HepG2 (cell line): ENCODE results near the gene ZNF547. TPM values are rescaled to one million over a fixed set of nuclear protein-coding genes. Genes with fewer than 3 reads are reported as not detected.
A peak's percentile ranks its signal among the peaks of the same experiment; 100 is the strongest.

Experiments used
- ATF7-NPFF ChIP-seq: sonication (generic); formaldehyde crosslinking; IDR thresholded peaks from 2 replicates; pipeline ENCODE4 v1.8.1; 2023; ENCODE audit warnings: mild to moderate bottlenecking, low read depth, missing genetic modification reagents, moderate library complexity
- FOXK2 ChIP-seq: fragments of 450-650 bp; IDR thresholded peaks from 2 replicates; pipeline ENCODE4 v1.6.1; 2016
- HNRNPLL ChIP-seq: fragments of 200-400 bp; formaldehyde crosslinking; IDR thresholded peaks from 2 replicates; pipeline ENCODE4 v1.6.1; 2017; ENCODE audit warnings: mild to moderate bottlenecking, low read depth, low read length; ENCODE audit not compliant: poor library complexity, severe bottlenecking
- PHF20 ChIP-seq: sonication (generic); formaldehyde crosslinking; IDR thresholded peaks from 2 replicates; pipeline ENCODE4 v1.5.0; 2020; ENCODE audit warnings: mild to moderate bottlenecking, missing genetic modification reagents
- POLR2G ChIP-seq: fragments of 200-400 bp; formaldehyde crosslinking; IDR thresholded peaks from 2 replicates; pipeline ENCODE4 v1.6.1; 2018; ENCODE audit warnings: mild to moderate bottlenecking, low read depth, low read length, moderate library complexity
- THAP11 ChIP-seq: IDR thresholded peaks from 2 replicates; pipeline ENCODE4 v1.6.1; 2016; ENCODE audit warnings: missing biosample characterization, missing genetic modification reagents
- polyA plus RNA-seq, 8 experiments: library from polyadenylated mRNA; depleted of rRNA in 3 of 8; stranded (reverse) in 7 of 8; unstranded in 1 of 8; fragments of >200 nt; fragmentation: Illumina TruSeq in 4 of 8; extraction: Trizol in 4 of 8; gene quantifications; 2 replicates each; pipeline versions ENCODE4 v1.2.1 to v1.2.3, GENCODE V29; 2011 to 2016; ENCODE audit warnings: low read depth in 4 of 8, missing spikeins in 1 of 8, mixed read lengths in 1 of 8; ENCODE audit not compliant: insufficient read depth in 1 of 8
- total RNA-seq, 5 experiments: library from RNA; depleted of rRNA; stranded (reverse); fragments of >200 nt; fragmentation: Illumina TruSeq; extraction: Trizol; gene quantifications; 2 replicates each; pipeline ENCODE4 v1.2.3, GENCODE V29; 2016; ENCODE audit warnings: low read depth in 1 of 5
- TF ChIP-seq, protein P1 (sequence below): sonication (generic); formaldehyde crosslinking; IDR thresholded peaks from 2 replicates; pipeline ENCODE4 v1.4.0; 2020; ENCODE audit warnings: missing genetic modification reagents, borderline replicate concordance
- TF ChIP-seq, protein P2 (sequence below): IDR thresholded peaks from 2 replicates; pipeline ENCODE4 v1.6.1; 2016; ENCODE audit warnings: missing compliant biosample characterization, missing genetic modification reagents, borderline replicate concordance
- TF ChIP-seq, protein P3 (sequence below): sonication (generic); formaldehyde crosslinking; IDR thresholded peaks from 2 replicates; pipeline ENCODE4 v1.4.0; 2020; ENCODE audit warnings: missing genetic modification reagents
- TF ChIP-seq, protein P4 (sequence below): IDR thresholded peaks from 2 replicates; pipeline ENCODE4 v1.4.0; 2020; ENCODE audit warnings: mild to moderate bottlenecking, missing genetic modification reagents
- TF ChIP-seq, protein P5 (sequence below): sonication (generic); formaldehyde crosslinking; IDR thresholded peaks from 2 replicates; pipeline ENCODE4 v1.5.0; 2020; ENCODE audit warnings: mild to moderate bottlenecking, missing genetic modification reagents, moderate library complexity

The ZNF547 gene
- total and polyA plus RNA-seq, 2 of the 13 experiments (the other 11 are each of a cell fraction or from before 2014, with no cell fraction given): 2.0 to 2.6 TPM

DNA sequence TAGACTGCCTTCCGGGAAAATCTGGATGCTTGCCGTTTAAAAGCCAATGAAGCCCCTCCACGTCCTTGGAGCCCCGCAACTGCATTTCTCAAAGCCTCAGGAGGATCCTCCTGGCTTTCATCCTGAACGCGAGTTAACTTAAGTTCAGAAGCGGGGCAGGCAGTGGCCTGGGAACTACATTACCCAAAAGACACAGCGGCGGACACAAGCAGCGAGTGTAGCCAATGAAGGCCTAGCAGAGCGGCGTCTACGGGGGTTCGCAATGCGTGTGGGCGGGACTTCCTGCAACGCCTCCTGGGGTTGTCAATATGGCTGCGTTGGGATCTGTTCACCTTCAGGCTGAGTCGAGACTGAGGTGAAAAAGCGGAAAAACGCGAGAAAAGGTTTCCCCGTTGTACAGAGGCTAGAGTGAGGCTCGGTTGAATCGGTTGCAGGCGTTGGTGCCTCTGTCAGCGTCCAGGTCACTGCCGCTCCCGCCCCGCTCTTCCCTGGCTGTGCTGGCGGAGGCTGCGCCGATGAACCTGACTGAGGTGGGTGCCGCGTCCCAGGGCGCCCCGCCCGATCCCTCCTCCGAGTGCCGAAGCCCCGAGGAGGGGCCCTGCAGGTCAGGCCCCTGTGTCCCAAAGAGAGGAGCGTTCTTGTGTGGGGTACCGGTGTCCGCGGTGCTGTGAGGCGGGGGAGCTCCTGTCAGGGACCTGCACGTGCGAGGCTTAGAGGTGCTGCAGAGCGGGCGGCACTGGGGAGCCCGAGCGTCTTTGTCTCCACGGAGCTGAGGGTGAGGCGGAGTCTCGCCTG, 47.7 kb downstream of the ZNF547 start, which contains the start of gene ZNF17 (continued):
- TF ChIP-seq, protein P1, sequence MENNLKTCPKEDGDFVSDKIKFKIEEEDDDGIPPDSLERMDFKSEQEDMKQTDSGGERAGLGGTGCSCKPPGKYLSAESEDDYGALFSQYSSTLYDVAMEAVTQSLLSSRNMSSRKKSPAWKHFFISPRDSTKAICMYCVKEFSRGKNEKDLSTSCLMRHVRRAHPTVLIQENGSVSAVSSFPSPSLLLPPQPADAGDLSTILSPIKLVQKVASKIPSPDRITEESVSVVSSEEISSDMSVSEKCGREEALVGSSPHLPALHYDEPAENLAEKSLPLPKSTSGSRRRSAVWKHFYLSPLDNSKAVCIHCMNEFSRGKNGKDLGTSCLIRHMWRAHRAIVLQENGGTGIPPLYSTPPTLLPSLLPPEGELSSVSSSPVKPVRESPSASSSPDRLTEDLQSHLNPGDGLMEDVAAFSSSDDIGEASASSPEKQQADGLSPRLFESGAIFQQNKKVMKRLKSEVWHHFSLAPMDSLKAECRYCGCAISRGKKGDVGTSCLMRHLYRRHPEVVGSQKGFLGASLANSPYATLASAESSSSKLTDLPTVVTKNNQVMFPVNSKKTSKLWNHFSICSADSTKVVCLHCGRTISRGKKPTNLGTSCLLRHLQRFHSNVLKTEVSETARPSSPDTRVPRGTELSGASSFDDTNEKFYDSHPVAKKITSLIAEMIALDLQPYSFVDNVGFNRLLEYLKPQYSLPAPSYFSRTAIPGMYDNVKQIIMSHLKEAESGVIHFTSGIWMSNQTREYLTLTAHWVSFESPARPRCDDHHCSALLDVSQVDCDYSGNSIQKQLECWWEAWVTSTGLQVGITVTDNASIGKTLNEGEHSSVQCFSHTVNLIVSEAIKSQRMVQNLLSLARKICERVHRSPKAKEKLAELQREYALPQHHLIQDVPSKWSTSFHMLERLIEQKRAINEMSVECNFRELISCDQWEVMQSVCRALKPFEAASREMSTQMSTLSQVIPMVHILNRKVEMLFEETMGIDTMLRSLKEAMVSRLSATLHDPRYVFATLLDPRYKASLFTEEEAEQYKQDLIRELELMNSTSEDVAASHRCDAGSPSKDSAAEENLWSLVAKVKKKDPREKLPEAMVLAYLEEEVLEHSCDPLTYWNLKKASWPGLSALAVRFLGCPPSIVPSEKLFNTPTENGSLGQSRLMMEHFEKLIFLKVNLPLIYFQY (CRISPR knock-in tag): 0 out of 2 replicates have a peak, but pooled peaks have one; percentile 25
- TF ChIP-seq HNRNPLL (peak; percentile 67), POLR2G (peak; percentile 77), THAP11 (CRISPR knock-in tag) (peak; percentile 100), FOXK2 (peak; percentile 81), ATF7-NPFF (CRISPR knock-in tag) (no peak), PHF20 (CRISPR knock-in tag) (peak; percentile 90)
- TF ChIP-seq, protein P2, sequence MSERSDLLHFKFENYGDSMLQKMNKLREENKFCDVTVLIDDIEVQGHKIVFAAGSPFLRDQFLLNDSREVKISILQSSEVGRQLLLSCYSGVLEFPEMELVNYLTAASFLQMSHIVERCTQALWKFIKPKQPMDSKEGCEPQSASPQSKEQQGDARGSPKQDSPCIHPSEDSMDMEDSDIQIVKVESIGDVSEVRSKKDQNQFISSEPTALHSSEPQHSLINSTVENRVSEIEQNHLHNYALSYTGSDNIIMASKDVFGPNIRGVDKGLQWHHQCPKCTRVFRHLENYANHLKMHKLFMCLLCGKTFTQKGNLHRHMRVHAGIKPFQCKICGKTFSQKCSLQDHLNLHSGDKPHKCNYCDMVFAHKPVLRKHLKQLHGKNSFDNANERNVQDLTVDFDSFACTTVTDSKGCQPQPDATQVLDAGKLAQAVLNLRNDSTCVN (CRISPR knock-in tag): 0 out of 2 replicates have a peak, but pooled peaks have one; percentile 39
- TF ChIP-seq, protein P3, sequence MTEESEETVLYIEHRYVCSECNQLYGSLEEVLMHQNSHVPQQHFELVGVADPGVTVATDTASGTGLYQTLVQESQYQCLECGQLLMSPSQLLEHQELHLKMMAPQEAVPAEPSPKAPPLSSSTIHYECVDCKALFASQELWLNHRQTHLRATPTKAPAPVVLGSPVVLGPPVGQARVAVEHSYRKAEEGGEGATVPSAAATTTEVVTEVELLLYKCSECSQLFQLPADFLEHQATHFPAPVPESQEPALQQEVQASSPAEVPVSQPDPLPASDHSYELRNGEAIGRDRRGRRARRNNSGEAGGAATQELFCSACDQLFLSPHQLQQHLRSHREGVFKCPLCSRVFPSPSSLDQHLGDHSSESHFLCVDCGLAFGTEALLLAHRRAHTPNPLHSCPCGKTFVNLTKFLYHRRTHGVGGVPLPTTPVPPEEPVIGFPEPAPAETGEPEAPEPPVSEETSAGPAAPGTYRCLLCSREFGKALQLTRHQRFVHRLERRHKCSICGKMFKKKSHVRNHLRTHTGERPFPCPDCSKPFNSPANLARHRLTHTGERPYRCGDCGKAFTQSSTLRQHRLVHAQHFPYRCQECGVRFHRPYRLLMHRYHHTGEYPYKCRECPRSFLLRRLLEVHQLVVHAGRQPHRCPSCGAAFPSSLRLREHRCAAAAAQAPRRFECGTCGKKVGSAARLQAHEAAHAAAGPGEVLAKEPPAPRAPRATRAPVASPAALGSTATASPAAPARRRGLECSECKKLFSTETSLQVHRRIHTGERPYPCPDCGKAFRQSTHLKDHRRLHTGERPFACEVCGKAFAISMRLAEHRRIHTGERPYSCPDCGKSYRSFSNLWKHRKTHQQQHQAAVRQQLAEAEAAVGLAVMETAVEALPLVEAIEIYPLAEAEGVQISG (CRISPR knock-in tag): peak; percentile 90
- TF ChIP-seq, protein P4, sequence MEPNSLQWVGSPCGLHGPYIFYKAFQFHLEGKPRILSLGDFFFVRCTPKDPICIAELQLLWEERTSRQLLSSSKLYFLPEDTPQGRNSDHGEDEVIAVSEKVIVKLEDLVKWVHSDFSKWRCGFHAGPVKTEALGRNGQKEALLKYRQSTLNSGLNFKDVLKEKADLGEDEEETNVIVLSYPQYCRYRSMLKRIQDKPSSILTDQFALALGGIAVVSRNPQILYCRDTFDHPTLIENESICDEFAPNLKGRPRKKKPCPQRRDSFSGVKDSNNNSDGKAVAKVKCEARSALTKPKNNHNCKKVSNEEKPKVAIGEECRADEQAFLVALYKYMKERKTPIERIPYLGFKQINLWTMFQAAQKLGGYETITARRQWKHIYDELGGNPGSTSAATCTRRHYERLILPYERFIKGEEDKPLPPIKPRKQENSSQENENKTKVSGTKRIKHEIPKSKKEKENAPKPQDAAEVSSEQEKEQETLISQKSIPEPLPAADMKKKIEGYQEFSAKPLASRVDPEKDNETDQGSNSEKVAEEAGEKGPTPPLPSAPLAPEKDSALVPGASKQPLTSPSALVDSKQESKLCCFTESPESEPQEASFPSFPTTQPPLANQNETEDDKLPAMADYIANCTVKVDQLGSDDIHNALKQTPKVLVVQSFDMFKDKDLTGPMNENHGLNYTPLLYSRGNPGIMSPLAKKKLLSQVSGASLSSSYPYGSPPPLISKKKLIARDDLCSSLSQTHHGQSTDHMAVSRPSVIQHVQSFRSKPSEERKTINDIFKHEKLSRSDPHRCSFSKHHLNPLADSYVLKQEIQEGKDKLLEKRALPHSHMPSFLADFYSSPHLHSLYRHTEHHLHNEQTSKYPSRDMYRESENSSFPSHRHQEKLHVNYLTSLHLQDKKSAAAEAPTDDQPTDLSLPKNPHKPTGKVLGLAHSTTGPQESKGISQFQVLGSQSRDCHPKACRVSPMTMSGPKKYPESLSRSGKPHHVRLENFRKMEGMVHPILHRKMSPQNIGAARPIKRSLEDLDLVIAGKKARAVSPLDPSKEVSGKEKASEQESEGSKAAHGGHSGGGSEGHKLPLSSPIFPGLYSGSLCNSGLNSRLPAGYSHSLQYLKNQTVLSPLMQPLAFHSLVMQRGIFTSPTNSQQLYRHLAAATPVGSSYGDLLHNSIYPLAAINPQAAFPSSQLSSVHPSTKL (CRISPR knock-in tag): 0 out of 2 replicates have a peak, but pooled peaks have one; percentile 15
- TF ChIP-seq, protein P5, sequence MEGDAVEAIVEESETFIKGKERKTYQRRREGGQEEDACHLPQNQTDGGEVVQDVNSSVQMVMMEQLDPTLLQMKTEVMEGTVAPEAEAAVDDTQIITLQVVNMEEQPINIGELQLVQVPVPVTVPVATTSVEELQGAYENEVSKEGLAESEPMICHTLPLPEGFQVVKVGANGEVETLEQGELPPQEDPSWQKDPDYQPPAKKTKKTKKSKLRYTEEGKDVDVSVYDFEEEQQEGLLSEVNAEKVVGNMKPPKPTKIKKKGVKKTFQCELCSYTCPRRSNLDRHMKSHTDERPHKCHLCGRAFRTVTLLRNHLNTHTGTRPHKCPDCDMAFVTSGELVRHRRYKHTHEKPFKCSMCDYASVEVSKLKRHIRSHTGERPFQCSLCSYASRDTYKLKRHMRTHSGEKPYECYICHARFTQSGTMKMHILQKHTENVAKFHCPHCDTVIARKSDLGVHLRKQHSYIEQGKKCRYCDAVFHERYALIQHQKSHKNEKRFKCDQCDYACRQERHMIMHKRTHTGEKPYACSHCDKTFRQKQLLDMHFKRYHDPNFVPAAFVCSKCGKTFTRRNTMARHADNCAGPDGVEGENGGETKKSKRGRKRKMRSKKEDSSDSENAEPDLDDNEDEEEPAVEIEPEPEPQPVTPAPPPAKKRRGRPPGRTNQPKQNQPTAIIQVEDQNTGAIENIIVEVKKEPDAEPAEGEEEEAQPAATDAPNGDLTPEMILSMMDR (CRISPR knock-in tag): peak; percentile 3; the same call in 1 of the 2 replicates
